Measurements from ENCODE around the gene PLPPR5. TPM values are rescaled to one million over a fixed set of nuclear protein-coding genes. Genes with fewer than 3 reads are reported as not detected.

The PLPPR5 gene
- total RNA-seq, 1 experiment from 2014 or later: not detected

DNA sequence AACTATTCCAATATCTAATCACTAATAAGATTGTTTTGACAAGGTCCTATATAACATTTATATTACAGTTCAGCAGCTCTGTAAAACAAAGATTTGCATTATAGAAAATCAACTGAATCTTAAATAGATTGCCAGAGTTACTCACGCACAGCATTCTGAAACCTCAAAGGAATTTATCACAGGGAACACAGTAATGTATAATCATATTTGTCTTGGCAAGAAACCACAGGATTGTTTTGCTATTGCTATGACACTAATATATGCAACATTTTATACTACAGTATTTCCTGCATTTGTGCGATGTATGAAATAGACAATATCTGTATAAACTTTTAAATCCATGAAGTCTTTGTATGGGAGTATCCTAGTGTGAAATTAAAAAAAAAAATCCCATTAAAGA is 101.4 kb downstream of the PLPPR5 start (continued):
- no peak for TF ChIP-seq RAD21 (IDR thresholded peaks at IDR 0.05; ENCODE audit: low read depth)
- TF ChIP-seq POLR2A (IDR thresholded peaks at IDR 0.05; ENCODE audit: borderline replicate concordance, extremely low read depth, insufficient read depth, insufficient read length): no peak
- no peak for TF ChIP-seq EZH2 (IDR thresholded peaks at IDR 0.05)

DNA sequence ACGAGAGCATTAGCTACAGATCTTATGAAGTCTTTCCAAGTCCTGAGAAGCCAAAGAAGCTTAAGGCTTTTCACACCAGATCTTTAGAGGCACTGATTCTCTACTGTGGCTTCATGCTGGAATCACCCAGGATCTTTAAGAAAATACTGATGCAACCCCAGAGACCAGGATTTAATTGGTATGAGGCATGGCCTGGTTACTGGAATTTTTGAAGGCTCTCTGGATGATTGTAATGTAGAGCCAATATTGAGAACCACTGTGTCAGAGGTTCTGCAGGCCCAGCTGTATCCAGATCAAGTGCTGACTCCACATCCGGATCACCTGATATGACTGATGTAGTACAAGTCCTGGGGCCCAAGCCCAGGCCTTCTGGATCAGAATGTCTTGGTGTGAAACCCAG is 105.7 kb downstream of the PLPPR5 start:
- no TSS peak for BruUV-seq (replicated peaks)
- Histone ChIP-seq H4K20me1 (ENCODE audit: insufficient read depth) (no peaks in the 10 kb centered on the region), H3K4me1 (ENCODE audit: control insufficient read depth in 1 of 2, insufficient read depth in 2 of 2, low read length in 2 of 2) (no peaks in the 10 kb centered on the region), H3K27me3 (ENCODE audit: insufficient read depth, low read length) (no peaks in the 10 kb centered on the region), H3K4me3 (replicated peaks in 1 of 2; ENCODE audit: low read depth in 1 of 2, low read length in 2 of 2) (no peak overlapping the region), H3K36me3 (ENCODE audit: control insufficient read depth in 1 of 2, insufficient read depth in 2 of 2, low read length in 2 of 2) (no peaks in the 10 kb centered on the region), H3K9ac (ENCODE audit: low read length) (no peak overlapping the region), H3K79me2 (ENCODE audit: insufficient read depth, low read length) (no peaks in the 10 kb centered on the region), H3K9me2 (ENCODE audit: insufficient read depth) (no peaks in the 10 kb centered on the region), H3K4me2 (ENCODE audit: low read length) (no peak overlapping the region), H3K9me3 (ENCODE audit: control insufficient read depth in 1 of 2, insufficient read depth in 1 of 2, low read depth in 1 of 2, low read length in 2 of 2) (no peaks in the 10 kb centered on the region), H2AFZ (ENCODE audit: low read depth, low read length, poor library complexity, severe bottlenecking) (no peak overlapping the region), H3K27ac (ENCODE audit: low read depth, low read length) (no peak overlapping the region)
- DNase-seq (ENCODE audit: low read depth, low spot score): no peak
- intact Hi-C loops (cut with micrococcal nuclease): no loop called here
- ChIA-PET CTCF (no interaction called here), RAD21 (ENCODE audit: low non-redundant PET in 1 of 2, low total read pairs in 2 of 2, uncharacterized antibody in 2 of 2, unreplicated experiment in 2 of 2) (no interaction called here), POLR2A (no interaction called here)
- no peak for ATAC-seq
- TF ChIP-seq YY1 (IDR thresholded peaks at IDR 0.05; ENCODE audit: extremely low read depth, insufficient replicate concordance, low read depth, low read length) (no peak), RAD21 (IDR thresholded peaks at IDR 0.05; ENCODE audit: low read depth) (no peak), ZNF274 (IDR thresholded peaks at IDR 0.05; ENCODE audit: low read depth, low read length) (no peak), POLR2A (IDR thresholded peaks at IDR 0.05; ENCODE audit: borderline replicate concordance, extremely low read depth, insufficient read depth, insufficient read length) (no peak), TCF7L2 (IDR thresholded peaks at IDR 0.05; ENCODE audit: borderline replicate concordance, extremely low read depth, insufficient read depth, insufficient read length) (no peak), CBX3 (IDR thresholded peaks at IDR 0.05; ENCODE audit: low read depth) (no peak), EZH2phosphoT487 (IDR thresholded peaks at IDR 0.05; ENCODE audit: borderline replicate concordance) (no peak), SP1 (IDR thresholded peaks at IDR 0.05; ENCODE audit: low read depth) (no peak), SRF (IDR thresholded peaks at IDR 0.05; ENCODE audit: low read depth) (no peak), EGR1 (IDR thresholded peaks at IDR 0.05; ENCODE audit: low read depth) (no peak), POLR2AphosphoS5 (IDR thresholded peaks at IDR 0.05; ENCODE audit: low read depth, low read length) (no peak)
- TF ChIP-seq, protein P1, sequence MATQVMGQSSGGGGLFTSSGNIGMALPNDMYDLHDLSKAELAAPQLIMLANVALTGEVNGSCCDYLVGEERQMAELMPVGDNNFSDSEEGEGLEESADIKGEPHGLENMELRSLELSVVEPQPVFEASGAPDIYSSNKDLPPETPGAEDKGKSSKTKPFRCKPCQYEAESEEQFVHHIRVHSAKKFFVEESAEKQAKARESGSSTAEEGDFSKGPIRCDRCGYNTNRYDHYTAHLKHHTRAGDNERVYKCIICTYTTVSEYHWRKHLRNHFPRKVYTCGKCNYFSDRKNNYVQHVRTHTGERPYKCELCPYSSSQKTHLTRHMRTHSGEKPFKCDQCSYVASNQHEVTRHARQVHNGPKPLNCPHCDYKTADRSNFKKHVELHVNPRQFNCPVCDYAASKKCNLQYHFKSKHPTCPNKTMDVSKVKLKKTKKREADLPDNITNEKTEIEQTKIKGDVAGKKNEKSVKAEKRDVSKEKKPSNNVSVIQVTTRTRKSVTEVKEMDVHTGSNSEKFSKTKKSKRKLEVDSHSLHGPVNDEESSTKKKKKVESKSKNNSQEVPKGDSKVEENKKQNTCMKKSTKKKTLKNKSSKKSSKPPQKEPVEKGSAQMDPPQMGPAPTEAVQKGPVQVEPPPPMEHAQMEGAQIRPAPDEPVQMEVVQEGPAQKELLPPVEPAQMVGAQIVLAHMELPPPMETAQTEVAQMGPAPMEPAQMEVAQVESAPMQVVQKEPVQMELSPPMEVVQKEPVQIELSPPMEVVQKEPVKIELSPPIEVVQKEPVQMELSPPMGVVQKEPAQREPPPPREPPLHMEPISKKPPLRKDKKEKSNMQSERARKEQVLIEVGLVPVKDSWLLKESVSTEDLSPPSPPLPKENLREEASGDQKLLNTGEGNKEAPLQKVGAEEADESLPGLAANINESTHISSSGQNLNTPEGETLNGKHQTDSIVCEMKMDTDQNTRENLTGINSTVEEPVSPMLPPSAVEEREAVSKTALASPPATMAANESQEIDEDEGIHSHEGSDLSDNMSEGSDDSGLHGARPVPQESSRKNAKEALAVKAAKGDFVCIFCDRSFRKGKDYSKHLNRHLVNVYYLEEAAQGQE (IDR thresholded peaks at IDR 0.05; ENCODE audit: low read depth): no peak
- TF ChIP-seq, protein P2, sequence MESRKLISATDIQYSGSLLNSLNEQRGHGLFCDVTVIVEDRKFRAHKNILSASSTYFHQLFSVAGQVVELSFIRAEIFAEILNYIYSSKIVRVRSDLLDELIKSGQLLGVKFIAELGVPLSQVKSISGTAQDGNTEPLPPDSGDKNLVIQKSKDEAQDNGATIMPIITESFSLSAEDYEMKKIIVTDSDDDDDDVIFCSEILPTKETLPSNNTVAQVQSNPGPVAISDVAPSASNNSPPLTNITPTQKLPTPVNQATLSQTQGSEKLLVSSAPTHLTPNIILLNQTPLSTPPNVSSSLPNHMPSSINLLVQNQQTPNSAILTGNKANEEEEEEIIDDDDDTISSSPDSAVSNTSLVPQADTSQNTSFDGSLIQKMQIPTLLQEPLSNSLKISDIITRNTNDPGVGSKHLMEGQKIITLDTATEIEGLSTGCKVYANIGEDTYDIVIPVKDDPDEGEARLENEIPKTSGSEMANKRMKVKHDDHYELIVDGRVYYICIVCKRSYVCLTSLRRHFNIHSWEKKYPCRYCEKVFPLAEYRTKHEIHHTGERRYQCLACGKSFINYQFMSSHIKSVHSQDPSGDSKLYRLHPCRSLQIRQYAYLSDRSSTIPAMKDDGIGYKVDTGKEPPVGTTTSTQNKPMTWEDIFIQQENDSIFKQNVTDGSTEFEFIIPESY (IDR thresholded peaks at IDR 0.05; ENCODE audit: extremely low read depth, insufficient replicate concordance, low read length): no peak
- TF ChIP-seq, protein P3, sequence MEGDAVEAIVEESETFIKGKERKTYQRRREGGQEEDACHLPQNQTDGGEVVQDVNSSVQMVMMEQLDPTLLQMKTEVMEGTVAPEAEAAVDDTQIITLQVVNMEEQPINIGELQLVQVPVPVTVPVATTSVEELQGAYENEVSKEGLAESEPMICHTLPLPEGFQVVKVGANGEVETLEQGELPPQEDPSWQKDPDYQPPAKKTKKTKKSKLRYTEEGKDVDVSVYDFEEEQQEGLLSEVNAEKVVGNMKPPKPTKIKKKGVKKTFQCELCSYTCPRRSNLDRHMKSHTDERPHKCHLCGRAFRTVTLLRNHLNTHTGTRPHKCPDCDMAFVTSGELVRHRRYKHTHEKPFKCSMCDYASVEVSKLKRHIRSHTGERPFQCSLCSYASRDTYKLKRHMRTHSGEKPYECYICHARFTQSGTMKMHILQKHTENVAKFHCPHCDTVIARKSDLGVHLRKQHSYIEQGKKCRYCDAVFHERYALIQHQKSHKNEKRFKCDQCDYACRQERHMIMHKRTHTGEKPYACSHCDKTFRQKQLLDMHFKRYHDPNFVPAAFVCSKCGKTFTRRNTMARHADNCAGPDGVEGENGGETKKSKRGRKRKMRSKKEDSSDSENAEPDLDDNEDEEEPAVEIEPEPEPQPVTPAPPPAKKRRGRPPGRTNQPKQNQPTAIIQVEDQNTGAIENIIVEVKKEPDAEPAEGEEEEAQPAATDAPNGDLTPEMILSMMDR (IDR thresholded peaks at IDR 0.05 in 2 of 3, conservative IDR thresholded peaks at IDR 0.05 in 1 of 3; ENCODE audit: borderline replicate concordance in 1 of 3, insufficient read depth in 1 of 3, low read depth in 2 of 3, low read length in 2 of 3): no peak
- TF ChIP-seq, protein P4, sequence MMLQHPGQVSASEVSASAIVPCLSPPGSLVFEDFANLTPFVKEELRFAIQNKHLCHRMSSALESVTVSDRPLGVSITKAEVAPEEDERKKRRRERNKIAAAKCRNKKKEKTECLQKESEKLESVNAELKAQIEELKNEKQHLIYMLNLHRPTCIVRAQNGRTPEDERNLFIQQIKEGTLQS (IDR thresholded peaks at IDR 0.05): no peak
- TF ChIP-seq, protein P5, sequence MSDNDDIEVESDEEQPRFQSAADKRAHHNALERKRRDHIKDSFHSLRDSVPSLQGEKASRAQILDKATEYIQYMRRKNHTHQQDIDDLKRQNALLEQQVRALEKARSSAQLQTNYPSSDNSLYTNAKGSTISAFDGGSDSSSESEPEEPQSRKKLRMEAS (IDR thresholded peaks at IDR 0.05): no peak
